GM12878 (cell line): ENCODE results near the gene PAQR5. TPM values are rescaled to one million over a fixed set of nuclear protein-coding genes. Genes with fewer than 3 reads are reported as not detected.

Experiments
- ATAC-seq: fragments of 200-7000 bp; cut with Tn5 transposase; 3 replicates; pipeline ENCODE4 v1.9.1; 2020; ENCODE audit warnings: mild to moderate bottlenecking, moderate library complexity
- BruUV-seq: library from RNA; stranded (reverse); fragments of 400-500 nt; replicated peaks from 2 replicates; lab custom pipeline; 2021; lab: Mats Ljungman, UMichigan
- CTCF ChIA-PET: fragments of 300-600 bp; sonication (Branson Sonifier 250); formaldehyde crosslinking; extraction: SDS; loops from one replicate; lab custom pipeline; 2021; ENCODE audit warnings: inconsistent platforms; lab: Yijun Ruan, JAX
- POLR2A ChIA-PET: fragments of 350-600 bp; formaldehyde crosslinking; extraction: SDS; loops from one replicate; lab custom pipeline; 2021; ENCODE audit warnings: inconsistent platforms; lab: Charles Lee
- RAD21 ChIA-PET: fragments of 300-600 bp; sonication (Branson Sonifier 250); formaldehyde crosslinking; loops from one replicate; lab custom pipeline; 2023; ENCODE audit warnings: antibody characterized with exemption; ENCODE audit not compliant: unreplicated experiment; lab: Charles Lee
- SMC1A ChIA-PET: fragments of 300-600 bp; sonication (Branson Sonifier 250); formaldehyde crosslinking; loops from one replicate; lab custom pipeline; 2023; ENCODE audit not compliant: unreplicated experiment, uncharacterized antibody; lab: Charles Lee
- DNase-seq: peaks from one replicate; pipeline ENCODE4 v3.0.0-alpha.2; 2011; ENCODE audit warnings: low read depth, low spot score
- FAIRE-seq: peaks from 3 replicates; lab custom pipeline; 2011; peaks lifted over from hg19 to GRCh38; lab: Jason Lieb, UNC
- H2AFZ ChIP-seq: 2 replicates; pipeline ENCODE4 v1.6.0; 2011; ENCODE audit warnings: low read depth, low read length, control low read depth; ENCODE audit not compliant: control insufficient read depth
- H3K27ac ChIP-seq: 2 replicates; pipeline ENCODE4 v1.5.1; 2011; ENCODE audit warnings: control low read depth; ENCODE audit not compliant: control insufficient read depth, insufficient read depth
- H3K27me3 ChIP-seq, 2 experiments: replicated peaks in 1 of 2; 2 replicates each; pipeline versions ENCODE4 v1.6.0 to v1.6.1; 2011; ENCODE audit warnings: low read length in 1 of 2; ENCODE audit not compliant: control insufficient read depth in 2 of 2, insufficient read depth in 2 of 2
- H3K36me3 ChIP-seq, 2 experiments: 2 replicates each; pipeline ENCODE4 v1.5.1; 2011; ENCODE audit warnings: low read length in 1 of 2; ENCODE audit not compliant: control insufficient read depth in 2 of 2, insufficient read depth in 2 of 2
- H3K4me1 ChIP-seq: 2 replicates; pipeline ENCODE4 v1.6.1; 2011; ENCODE audit warnings: mild to moderate bottlenecking, low read length, moderate library complexity, mixed read lengths; ENCODE audit not compliant: control insufficient read depth, insufficient read depth
- H3K4me2 ChIP-seq: 2 replicates; pipeline ENCODE4 v1.6.0; 2011; ENCODE audit warnings: control low read depth; ENCODE audit not compliant: control insufficient read depth, insufficient read depth
- H3K4me3 ChIP-seq: fragments of 200-600 bp; sonication (generic); 2 replicates; pipeline ENCODE4 v1.5.1; 2016
- H3K79me2 ChIP-seq: 2 replicates; pipeline ENCODE4 v1.6.0; 2011; ENCODE audit warnings: low read length; ENCODE audit not compliant: control insufficient read depth, insufficient read depth
- H3K9ac ChIP-seq: 2 replicates; pipeline ENCODE4 v1.8.0; 2011; ENCODE audit warnings: low read length, control low read depth, mixed read lengths; ENCODE audit not compliant: control insufficient read depth, insufficient read depth
- H3K9me3 ChIP-seq: replicated peaks from 3 replicates; pipeline ENCODE4 v1.5.1; 2011; ENCODE audit warnings: mild to moderate bottlenecking, low read length; ENCODE audit not compliant: control insufficient read depth, insufficient read depth
- H4K20me1 ChIP-seq: 2 replicates; pipeline ENCODE4 v1.6.0; 2011; ENCODE audit not compliant: control insufficient read depth, insufficient read depth
- BCL11A ChIP-seq: IDR thresholded peaks from 2 replicates; pipeline ENCODE4 v1.6.1; 2011; ENCODE audit warnings: low read depth, low read length
- E4F1 ChIP-seq: fragments of 450-650 bp; IDR thresholded peaks from 2 replicates; pipeline ENCODE4 v1.6.1; 2018; ENCODE audit warnings: borderline replicate concordance, mild to moderate bottlenecking; ENCODE audit not compliant: partially characterized antibody
- HDAC2 ChIP-seq: fragments of 200-600 bp; sonication (generic); IDR thresholded peaks from 2 replicates; pipeline ENCODE4 v1.6.1; 2017
- KAT2A ChIP-seq: conservative IDR thresholded peaks from 2 replicates; pipeline ENCODE4 v1.6.1; 2011; ENCODE audit warnings: low read depth, low read length; ENCODE audit not compliant: control insufficient read depth
- LARP7 ChIP-seq: fragments of 450-650 bp; IDR thresholded peaks from 2 replicates; pipeline ENCODE4 v1.6.1; 2017; ENCODE audit warnings: mild to moderate bottlenecking
- NFXL1 ChIP-seq: fragments of 450-650 bp; IDR thresholded peaks from 2 replicates; pipeline ENCODE4 v1.6.1; 2017; ENCODE audit warnings: antibody characterized with exemption, mild to moderate bottlenecking, borderline replicate concordance
- SMAD5 ChIP-seq: IDR thresholded peaks from 2 replicates; pipeline ENCODE4 v1.6.1; 2016; ENCODE audit warnings: antibody characterized with exemption, low read depth
- TAF1 ChIP-seq: IDR thresholded peaks from 2 replicates; pipeline ENCODE4 v1.6.1; 2011; ENCODE audit warnings: mild to moderate bottlenecking, low read depth, low read length, borderline replicate concordance
- WGBS: methylation state at CpG from one replicate; pipeline ENCODE4 v1.1.6; 2016; ENCODE audit warnings: low lambda C conversion rate; ENCODE audit not compliant: insufficient replicate concordance, insufficient coverage; ENCODE audit errors: missing lambda C conversion rate; 5-methylcytosine and 5-hydroxymethylcytosine counted together
- in situ Hi-C: fragments of 300-500 bp; cut with MboI; formaldehyde crosslinking; loops from 9 replicates; pipeline ENCODE4 v1.14.3; 2018; ENCODE audit warnings: mixed read lengths
- intact Hi-C: fragments of 100-400 bp; cut with micrococcal nuclease; formaldehyde crosslinking; loops from one replicate; pipeline ENCODE4 v1.14.2; 2022; ENCODE audit not compliant: unreplicated experiment
- polyA plus RNA-seq, 11 experiments: library from polyadenylated mRNA; depleted of rRNA in 4 of 11; unstranded in 6 of 11; stranded (reverse) in 5 of 11; fragments of >200 nt; fragmentation: Nextera tagmentation in 4 of 11; fragmentation: Illumina TruSeq in 1 of 11; extraction: Ambion mirVana in 4 of 11; extraction: Trizol in 1 of 11; gene quantifications; 1 replicate in 1 of 11; 2 replicates in 10 of 11; pipeline versions ENCODE4 v1.2.1 to v1.2.3, GENCODE V29; 2011 to 2016; ENCODE audit warnings: inconsistent platforms in 2 of 11, missing spikeins in 2 of 11, low read depth in 1 of 11
- total RNA-seq, 4 experiments: library from RNA; depleted of rRNA in 3 of 4; stranded (reverse); fragments of >200 nt in 3 of 4; fragmentation: Illumina TruSeq in 1 of 4; extraction: Trizol in 1 of 4; gene quantifications; 2 replicates each; pipeline versions ENCODE4 v1.2.1 to v1.2.3, GENCODE V29; 2013 to 2021

The PAQR5 gene
- total and polyA plus RNA-seq, 10 of the 15 experiments (the other 5 are each of a cell fraction or from before 2014, with no cell fraction given): 0.02 to 0.03 TPM; not detected in 8

- SMC1A ChIA-PET: interaction anchor here (1.0 kb wide), 1 partner anchor 23 kb away, joined by 4 read pairs; no protein-coding TSS in a partner anchor
- Histone ChIP-seq H3K4me3 (no peak overlapping the region), H2AFZ (no peak overlapping the region), H4K20me1 (no peaks in the 10 kb centered on the region), H3K27ac (no peak overlapping the region), H3K9ac (no peak overlapping the region), H3K4me1 (no peaks in the 10 kb centered on the region; the same call in 1 of the 2 replicates), H3K79me2 (no peaks in the 10 kb centered on the region), H3K27me3 (no peaks in the 10 kb centered on the region), H3K9me3 (no peaks in the 10 kb centered on the region), H3K4me2 (no peak overlapping the region), H3K36me3 (peaks cover 5 to 25% of the 10 kb centered on the region in 2 experiments)
- RAD21 ChIA-PET: no interaction called here
- POLR2A ChIA-PET: interaction anchor here (1.0 kb wide), 1 partner anchor 32 kb away, joined by 3 read pairs; no protein-coding TSS in a partner anchor
- ATAC-seq (no peak), FAIRE-seq (no peak), DNase-seq (no peak)
- intact Hi-C loops: no loop called here
- BruUV-seq: no TSS peak
- CTCF ChIA-PET: interaction anchor here (0.9 kb wide), 1 partner anchor 18 kb away, joined by 3 read pairs; no protein-coding TSS in a partner anchor
- WGBS: 87% methylated on average over 4 of the region's 4 CpGs
- in situ Hi-C loops: no loop called here
- no peak for TF ChIP-seq SMAD5
- TF ChIP-seq KAT2A: no peak
- TF ChIP-seq LARP7: no peak
- TF ChIP-seq BCL11A: no peak
- TF ChIP-seq TAF1: no peak
- no peak for TF ChIP-seq E4F1
- no peak for TF ChIP-seq NFXL1
- no peak for TF ChIP-seq HDAC2
Observed at GRCh38 chr15:69439623-69440022, 140.9 kb downstream of the PAQR5 start.
